ENCODE data around the gene SLC43A2.

- TF ChIP-seq, protein P1, sequence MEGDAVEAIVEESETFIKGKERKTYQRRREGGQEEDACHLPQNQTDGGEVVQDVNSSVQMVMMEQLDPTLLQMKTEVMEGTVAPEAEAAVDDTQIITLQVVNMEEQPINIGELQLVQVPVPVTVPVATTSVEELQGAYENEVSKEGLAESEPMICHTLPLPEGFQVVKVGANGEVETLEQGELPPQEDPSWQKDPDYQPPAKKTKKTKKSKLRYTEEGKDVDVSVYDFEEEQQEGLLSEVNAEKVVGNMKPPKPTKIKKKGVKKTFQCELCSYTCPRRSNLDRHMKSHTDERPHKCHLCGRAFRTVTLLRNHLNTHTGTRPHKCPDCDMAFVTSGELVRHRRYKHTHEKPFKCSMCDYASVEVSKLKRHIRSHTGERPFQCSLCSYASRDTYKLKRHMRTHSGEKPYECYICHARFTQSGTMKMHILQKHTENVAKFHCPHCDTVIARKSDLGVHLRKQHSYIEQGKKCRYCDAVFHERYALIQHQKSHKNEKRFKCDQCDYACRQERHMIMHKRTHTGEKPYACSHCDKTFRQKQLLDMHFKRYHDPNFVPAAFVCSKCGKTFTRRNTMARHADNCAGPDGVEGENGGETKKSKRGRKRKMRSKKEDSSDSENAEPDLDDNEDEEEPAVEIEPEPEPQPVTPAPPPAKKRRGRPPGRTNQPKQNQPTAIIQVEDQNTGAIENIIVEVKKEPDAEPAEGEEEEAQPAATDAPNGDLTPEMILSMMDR (tag by site-specific recombination; IDR thresholded peaks at IDR 0.05), result no peak
- no peak for TF ChIP-seq REST (tag by site-specific recombination; IDR thresholded peaks at IDR 0.05)
- TF ChIP-seq SALL2 (tag by site-specific recombination; IDR thresholded peaks at IDR 0.05; ENCODE audit: borderline replicate concordance), result no peak
- TF ChIP-seq SETDB1 (IDR thresholded peaks at IDR 0.05; ENCODE audit: insufficient read length, low read length), result no peak
- TF ChIP-seq ZNF747 (tag by site-specific recombination; IDR thresholded peaks at IDR 0.05), result no peak
- no peak for TF ChIP-seq ZNF221 (tag by site-specific recombination; IDR thresholded peaks at IDR 0.05; ENCODE audit: borderline replicate concordance)
- no peak for TF ChIP-seq ZBTB49 (tag by site-specific recombination; IDR thresholded peaks at IDR 0.05; ENCODE audit: low read depth)
- no peak for TF ChIP-seq ZNF18 (tag by site-specific recombination; IDR thresholded peaks at IDR 0.05)
- no peak for TF ChIP-seq SP2 (tag by site-specific recombination; IDR thresholded peaks at IDR 0.05)
- no peak for TF ChIP-seq ZNF777 (tag by site-specific recombination; IDR thresholded peaks at IDR 0.05; ENCODE audit: borderline replicate concordance)
- no peak for TF ChIP-seq RBAK (tag by site-specific recombination; IDR thresholded peaks at IDR 0.05)
These were observed 46.3 kb downstream of the SLC43A2 start for GRCh38 chr17:1582374-1582773.
